OCI-LY3 (cell line): ENCODE results near the gene LHFPL2.

Experiments used
- EZH2phosphoT487 ChIP-seq: fragments of 200-600 bp; shearing (Covaris generic); IDR thresholded peaks from 2 replicates; pipeline ENCODE4 v1.6.1; 2018; ENCODE audit warnings: antibody characterized with exemption, mixed run types, low read depth
- TF ChIP-seq, protein P1 (sequence below): fragments of 200-600, 300-600 bp; sonication (generic); IDR thresholded peaks from 2 replicates; pipeline ENCODE4 v1.5.1; 2014; ENCODE audit warnings: antibody characterized with exemption, low read length, low read depth

DNA sequence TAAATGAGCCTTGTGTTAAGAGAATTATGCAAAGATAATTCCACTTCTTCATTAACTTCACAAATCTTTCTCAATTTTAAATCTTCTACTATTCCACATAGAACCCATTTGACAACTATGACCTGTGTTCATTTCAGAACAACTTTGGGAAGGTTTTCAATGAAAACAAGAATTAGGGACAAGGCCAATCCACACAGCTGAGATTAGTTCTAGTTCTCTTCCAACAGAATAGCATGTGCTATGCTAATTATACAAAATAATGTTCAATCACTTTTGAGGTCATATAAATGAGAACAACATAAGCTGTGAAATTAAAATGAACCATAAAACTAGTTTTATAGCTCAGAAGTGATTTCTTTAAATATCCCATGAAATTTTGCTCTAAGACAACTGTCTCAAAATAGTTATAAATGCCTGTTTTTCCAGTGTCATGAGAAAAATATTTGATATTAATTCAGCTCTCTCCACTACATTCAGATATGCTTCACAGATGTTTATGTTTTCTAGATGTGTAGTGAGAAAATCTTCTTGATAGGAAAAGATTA, 7.2 kb upstream of the LHFPL2 start:
- TF ChIP-seq, protein P1, sequence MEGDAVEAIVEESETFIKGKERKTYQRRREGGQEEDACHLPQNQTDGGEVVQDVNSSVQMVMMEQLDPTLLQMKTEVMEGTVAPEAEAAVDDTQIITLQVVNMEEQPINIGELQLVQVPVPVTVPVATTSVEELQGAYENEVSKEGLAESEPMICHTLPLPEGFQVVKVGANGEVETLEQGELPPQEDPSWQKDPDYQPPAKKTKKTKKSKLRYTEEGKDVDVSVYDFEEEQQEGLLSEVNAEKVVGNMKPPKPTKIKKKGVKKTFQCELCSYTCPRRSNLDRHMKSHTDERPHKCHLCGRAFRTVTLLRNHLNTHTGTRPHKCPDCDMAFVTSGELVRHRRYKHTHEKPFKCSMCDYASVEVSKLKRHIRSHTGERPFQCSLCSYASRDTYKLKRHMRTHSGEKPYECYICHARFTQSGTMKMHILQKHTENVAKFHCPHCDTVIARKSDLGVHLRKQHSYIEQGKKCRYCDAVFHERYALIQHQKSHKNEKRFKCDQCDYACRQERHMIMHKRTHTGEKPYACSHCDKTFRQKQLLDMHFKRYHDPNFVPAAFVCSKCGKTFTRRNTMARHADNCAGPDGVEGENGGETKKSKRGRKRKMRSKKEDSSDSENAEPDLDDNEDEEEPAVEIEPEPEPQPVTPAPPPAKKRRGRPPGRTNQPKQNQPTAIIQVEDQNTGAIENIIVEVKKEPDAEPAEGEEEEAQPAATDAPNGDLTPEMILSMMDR, result no peak
- TF ChIP-seq EZH2phosphoT487, result no peak
